NB4 (cell line): ENCODE measurements around the gene POU2F1.

ENCODE experiments used
- DNase-seq: peaks from one replicate; pipeline ENCODE4 v3.0.0; 2010; ENCODE audit warnings: low read depth
- H3K4me3 ChIP-seq: one replicate; pipeline ENCODE4 v1.5.1; 2011; ENCODE audit warnings: mild to moderate bottlenecking, low read depth, low read length, moderate library complexity
- MYC ChIP-seq: IDR thresholded peaks from 2 replicates; pipeline ENCODE4 v1.6.1; 2011; ENCODE audit warnings: low read depth, low read length
- POLR2A ChIP-seq: IDR thresholded peaks from 2 replicates; pipeline ENCODE4 v1.6.1; 2011; ENCODE audit warnings: mild to moderate bottlenecking; ENCODE audit not compliant: insufficient read length; ENCODE audit errors: extremely low read depth
- TF ChIP-seq, protein P1 (sequence below): IDR thresholded peaks from one replicate; pipeline ENCODE4 v1.5.1; 2012; ENCODE audit warnings: low read depth, low read length
- TF ChIP-seq, protein P2 (sequence below): IDR thresholded peaks from 2 replicates; pipeline ENCODE4 v1.6.1; 2011; ENCODE audit warnings: low read depth, low read length

POU2F1 gene

DNA sequence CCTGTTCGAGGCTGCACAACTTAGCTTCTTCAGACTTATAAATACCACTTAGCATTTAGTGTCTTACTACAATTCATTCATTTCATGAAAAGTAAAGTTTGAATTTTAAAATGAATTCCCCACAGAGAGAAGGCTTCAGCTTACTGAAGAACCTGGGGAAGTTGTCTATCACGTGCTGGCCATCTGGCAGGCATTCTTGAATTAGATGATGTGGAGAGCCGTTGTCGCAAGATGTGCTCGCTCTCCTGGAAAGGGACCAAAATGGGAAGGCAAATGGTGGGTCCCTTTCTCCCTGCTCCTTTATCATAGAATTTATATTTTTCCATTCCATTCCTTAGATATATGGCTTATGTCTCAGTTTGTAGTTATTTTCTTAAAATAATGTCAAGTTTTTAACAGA, 207.2 kb downstream of the POU2F1 start:
- TF ChIP-seq, protein P1, sequence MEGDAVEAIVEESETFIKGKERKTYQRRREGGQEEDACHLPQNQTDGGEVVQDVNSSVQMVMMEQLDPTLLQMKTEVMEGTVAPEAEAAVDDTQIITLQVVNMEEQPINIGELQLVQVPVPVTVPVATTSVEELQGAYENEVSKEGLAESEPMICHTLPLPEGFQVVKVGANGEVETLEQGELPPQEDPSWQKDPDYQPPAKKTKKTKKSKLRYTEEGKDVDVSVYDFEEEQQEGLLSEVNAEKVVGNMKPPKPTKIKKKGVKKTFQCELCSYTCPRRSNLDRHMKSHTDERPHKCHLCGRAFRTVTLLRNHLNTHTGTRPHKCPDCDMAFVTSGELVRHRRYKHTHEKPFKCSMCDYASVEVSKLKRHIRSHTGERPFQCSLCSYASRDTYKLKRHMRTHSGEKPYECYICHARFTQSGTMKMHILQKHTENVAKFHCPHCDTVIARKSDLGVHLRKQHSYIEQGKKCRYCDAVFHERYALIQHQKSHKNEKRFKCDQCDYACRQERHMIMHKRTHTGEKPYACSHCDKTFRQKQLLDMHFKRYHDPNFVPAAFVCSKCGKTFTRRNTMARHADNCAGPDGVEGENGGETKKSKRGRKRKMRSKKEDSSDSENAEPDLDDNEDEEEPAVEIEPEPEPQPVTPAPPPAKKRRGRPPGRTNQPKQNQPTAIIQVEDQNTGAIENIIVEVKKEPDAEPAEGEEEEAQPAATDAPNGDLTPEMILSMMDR, result no peak
- no peak for TF ChIP-seq MYC
- TF ChIP-seq, protein P2, sequence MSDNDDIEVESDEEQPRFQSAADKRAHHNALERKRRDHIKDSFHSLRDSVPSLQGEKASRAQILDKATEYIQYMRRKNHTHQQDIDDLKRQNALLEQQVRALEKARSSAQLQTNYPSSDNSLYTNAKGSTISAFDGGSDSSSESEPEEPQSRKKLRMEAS, result no peak
- no peak for TF ChIP-seq POLR2A
- DNase-seq, result no peak
- no peak overlapping the region for H3K4me3 ChIP-seq

DNA sequence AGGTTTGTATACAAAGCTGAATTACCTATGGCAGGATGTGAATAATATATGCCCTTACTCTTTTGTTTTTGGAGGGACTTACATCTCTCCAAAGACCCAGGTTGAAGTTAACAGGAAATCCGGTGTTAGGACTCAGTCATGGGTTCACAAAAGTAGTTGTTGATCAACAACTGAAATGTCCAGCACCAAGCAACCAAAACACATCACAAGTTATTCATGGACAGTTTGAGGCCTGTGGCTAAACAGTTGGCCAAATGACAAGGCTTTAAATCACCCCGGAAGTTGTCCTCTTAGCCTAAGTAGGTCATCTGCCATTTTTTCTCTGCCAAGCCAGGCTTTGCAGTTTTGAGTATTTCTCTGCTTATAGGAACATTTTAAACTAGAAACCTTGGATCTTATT, 207.7 kb downstream of the POU2F1 start:
- no peak for DNase-seq
- no peak overlapping the region for H3K4me3 ChIP-seq
- TF ChIP-seq, protein P2, result no peak
- TF ChIP-seq MYC, result no peak
- TF ChIP-seq, protein P1, result no peak
- TF ChIP-seq POLR2A, result no peak

DNA sequence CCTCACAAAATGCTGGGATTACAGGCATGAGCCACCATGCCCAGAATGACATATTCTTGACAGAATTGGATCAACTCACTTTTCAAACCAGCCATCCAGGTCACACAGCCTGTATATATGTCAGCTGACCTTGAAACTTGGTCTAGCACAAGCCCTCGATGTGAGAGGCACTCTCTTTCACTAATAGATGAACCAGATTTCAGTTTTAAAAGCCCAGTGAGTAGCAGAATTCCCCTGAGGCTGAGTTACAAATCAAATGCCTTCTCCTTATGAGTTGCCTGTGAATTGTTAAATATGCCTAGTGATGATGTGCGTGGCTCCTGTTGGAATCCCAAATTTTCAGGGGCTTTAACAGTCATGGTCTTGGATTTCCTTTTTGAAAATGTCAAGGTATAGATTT, 208.9 kb downstream of the POU2F1 start:
- TF ChIP-seq MYC, result no peak
- TF ChIP-seq POLR2A, result no peak
- TF ChIP-seq, protein P1, result no peak
- TF ChIP-seq, protein P2, result no peak
- no peak for DNase-seq
- H3K4me3 ChIP-seq, result no peak overlapping the region

DNA sequence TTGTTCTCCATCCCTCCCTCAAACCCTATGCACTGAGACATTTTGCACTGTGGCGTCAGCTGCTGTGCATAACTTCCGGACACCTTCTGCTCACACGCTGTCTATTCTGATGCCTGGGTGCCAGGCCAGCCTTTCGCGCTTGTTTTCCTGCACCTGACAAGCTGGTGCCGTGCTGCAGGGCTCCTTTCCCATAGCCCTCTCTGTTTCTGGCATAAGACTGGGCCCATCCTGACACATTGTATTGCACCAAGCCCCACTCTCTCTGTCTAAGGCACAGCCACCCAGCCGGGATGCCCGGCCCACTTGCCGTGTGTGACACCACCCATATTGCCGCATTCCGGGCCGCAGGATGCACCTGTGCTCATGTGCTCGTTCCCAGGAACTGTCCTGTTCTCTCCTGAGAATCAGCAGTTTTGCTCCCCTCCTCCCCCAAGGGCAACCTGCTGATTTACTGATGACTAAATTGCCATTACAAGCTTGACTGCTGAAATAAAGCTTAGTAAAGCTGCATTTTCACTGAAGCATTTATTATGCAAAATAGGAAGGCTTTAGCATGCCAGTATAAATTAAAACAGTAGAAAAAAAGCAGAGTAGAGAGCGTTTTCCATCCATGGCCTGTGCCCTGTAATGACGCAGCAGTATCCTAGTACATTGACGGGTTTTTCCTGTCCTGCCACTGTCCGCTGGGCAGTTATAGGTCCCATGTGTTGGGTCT, 209.6 kb downstream of the POU2F1 start:
- no peak for DNase-seq
- TF ChIP-seq, protein P1, result no peak
- TF ChIP-seq POLR2A, result no peak
- no peak for TF ChIP-seq MYC
- TF ChIP-seq, protein P2, result no peak
- no peak overlapping the region for H3K4me3 ChIP-seq

DNA sequence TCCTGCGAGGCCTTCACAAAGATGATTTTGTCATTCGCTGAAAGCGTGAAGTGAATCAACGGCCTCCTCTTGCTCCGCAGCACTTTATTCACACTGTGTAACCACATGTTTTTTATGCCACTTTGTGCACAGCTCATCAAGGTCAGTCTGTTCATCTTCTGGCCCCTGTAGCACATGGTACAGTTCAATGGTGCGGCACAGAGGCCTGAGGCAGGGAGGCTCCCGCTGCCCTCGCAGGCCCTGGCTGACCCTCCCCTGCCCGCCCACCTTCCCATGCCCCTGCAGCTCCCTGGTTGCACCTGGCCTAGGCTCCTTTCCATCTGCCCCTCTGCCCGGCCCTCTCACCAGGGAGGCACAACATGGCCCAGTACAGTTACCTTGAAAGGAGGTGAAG, 210.2 kb downstream of the POU2F1 start:
- H3K4me3 ChIP-seq, result no peak overlapping the region
- no peak for DNase-seq

More for the DNA sequence above, 210.2 kb downstream of the POU2F1 start:
- TF ChIP-seq POLR2A (no peak), MYC (no peak)
- TF ChIP-seq, protein P2, result no peak
- TF ChIP-seq, protein P1, result no peak
